ENCODE data around the gene PRKCZ. TPM values are rescaled to one million over a fixed set of nuclear protein-coding genes. Genes with fewer than 3 reads are reported as not detected.

The PRKCZ gene
- total RNA-seq, 1 donor from 2014 or later = 55.5 TPM

DNA sequence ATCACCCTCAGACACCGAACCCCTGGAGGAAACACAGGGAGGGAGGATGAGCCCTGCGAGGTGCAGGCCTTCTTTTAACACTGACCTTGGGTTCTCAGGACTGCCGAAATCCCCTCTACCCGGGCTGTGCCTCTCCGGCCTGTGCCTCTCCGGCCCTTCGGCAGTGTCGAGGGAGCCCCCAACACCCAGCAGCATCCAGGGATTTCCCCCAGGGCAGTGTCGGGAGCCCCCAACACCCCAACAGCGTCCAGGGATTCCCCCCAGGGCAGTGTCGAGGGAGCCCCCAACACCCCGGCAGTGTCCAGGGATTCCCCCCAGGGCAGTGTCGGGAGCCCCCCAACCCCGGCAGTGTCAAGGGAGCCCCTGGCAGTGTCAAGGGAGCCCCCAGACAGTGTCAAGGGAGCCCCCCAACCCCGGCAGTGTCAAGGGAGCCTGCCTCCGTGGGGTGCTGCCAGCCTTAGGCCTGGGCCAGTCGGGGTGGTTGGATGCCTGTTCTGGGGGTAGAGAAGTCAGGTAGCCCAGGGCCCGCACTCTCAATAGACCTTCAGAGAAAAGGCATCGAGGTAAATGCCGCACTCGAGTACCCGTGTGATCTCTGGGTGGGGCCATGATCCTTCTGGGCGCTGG is 57.5 kb downstream of the PRKCZ start:
- Mint-ChIP-seq H3K4me1 (peaks cover 2% of the 10 kb centered on the region), H3K36me3 (peaks cover 1% of the 10 kb centered on the region), H3K27ac (no peak overlapping the region), H3K27me3 (ENCODE audit: low read depth) (no peaks in the 10 kb centered on the region), H3K4me3 (no peak overlapping the region), H3K9me3 (no peaks in the 10 kb centered on the region)
- DNase-seq (ENCODE audit: low spot score in 2 of 2, unreplicated experiment in 2 of 2) = no peak
- TF ChIP-seq, protein P1, sequence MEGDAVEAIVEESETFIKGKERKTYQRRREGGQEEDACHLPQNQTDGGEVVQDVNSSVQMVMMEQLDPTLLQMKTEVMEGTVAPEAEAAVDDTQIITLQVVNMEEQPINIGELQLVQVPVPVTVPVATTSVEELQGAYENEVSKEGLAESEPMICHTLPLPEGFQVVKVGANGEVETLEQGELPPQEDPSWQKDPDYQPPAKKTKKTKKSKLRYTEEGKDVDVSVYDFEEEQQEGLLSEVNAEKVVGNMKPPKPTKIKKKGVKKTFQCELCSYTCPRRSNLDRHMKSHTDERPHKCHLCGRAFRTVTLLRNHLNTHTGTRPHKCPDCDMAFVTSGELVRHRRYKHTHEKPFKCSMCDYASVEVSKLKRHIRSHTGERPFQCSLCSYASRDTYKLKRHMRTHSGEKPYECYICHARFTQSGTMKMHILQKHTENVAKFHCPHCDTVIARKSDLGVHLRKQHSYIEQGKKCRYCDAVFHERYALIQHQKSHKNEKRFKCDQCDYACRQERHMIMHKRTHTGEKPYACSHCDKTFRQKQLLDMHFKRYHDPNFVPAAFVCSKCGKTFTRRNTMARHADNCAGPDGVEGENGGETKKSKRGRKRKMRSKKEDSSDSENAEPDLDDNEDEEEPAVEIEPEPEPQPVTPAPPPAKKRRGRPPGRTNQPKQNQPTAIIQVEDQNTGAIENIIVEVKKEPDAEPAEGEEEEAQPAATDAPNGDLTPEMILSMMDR (IDR thresholded peaks at IDR 0.05; ENCODE audit: unreplicated experiment) = no peak

DNA sequence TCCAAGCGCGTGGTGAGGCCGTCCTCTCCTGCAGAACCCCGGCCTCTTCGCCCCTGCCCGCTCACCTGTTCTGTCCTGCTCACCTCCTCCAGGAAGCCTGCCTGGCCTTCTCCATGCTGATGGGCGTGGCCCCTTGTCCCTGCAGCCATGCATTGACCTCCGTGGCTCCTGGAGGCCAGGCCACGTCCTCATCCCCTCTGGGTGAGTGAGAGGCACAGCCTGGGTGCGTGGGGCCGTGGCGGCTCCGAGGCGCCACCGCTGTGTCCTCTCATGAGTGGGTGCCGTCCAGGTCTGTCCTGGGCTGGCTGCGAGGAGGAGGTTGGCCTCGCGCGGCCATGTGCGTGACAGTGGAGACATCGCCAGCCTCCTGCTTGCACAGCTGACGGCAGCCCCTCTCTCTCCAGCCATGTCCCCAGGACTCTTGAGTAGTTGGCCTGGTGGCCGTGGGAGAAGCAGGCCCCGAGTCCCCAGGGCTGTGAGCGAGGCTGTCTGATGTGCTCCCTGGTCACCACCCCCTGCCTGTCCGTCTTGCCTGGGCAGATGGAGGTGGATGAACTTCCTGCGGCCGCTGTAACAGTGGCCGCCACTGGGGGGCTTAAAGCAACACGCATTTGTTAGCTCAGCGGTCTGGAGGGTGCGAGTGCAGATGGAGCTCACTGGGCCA is 58.1 kb downstream of the PRKCZ start:
- Mint-ChIP-seq H3K4me3 (no peak overlapping the region), H3K27ac (no peak overlapping the region)
- TF ChIP-seq, protein P1 (IDR thresholded peaks at IDR 0.05; ENCODE audit: unreplicated experiment) = peak; percentile 50

GRCh38 chr1:2108877-2109580 is 58.8 kb downstream of the PRKCZ start:
- TF ChIP-seq, protein P1 (IDR thresholded peaks at IDR 0.05; ENCODE audit: unreplicated experiment) = no peak
- H3K27ac Mint-ChIP-seq = no peak overlapping the region

More for the DNA sequence above, 58.1 kb downstream of the PRKCZ start:
- Mint-ChIP-seq H3K27me3 (ENCODE audit: low read depth) (no peaks in the 10 kb centered on the region), H3K4me1 (peaks cover 2% of the 10 kb centered on the region), H3K9me3 (no peaks in the 10 kb centered on the region), H3K36me3 (peaks cover 1% of the 10 kb centered on the region)
- no peak for DNase-seq (ENCODE audit: low spot score in 2 of 2, unreplicated experiment in 2 of 2)

DNA sequence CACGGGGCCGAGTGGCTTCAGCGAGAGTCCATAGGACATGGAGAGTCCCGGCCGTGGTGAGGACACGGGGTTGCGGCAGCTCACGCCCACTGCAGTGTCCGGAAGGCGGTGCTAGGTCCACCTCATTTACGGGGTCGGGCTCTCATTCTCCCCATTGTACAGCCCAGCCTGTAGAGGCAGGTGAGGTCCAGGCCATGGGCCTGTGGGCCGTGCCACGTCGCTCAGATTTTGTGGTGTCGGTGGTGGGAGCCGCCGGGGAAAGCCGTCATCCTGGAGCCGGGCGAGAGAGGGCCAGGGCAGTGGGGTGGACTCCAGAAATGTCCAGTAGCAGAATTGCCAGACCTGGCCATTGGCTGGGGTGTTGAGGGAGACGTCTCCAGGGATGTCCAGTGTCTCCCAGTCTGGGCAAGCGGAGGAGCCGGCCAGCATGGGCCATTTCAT is 59.4 kb downstream of the PRKCZ start:
- peaks cover 4% of the 10 kb centered on the region for H3K36me3 Mint-ChIP-seq
- TF ChIP-seq, protein P1 (IDR thresholded peaks at IDR 0.05; ENCODE audit: unreplicated experiment) = no peak
- no peak for DNase-seq (ENCODE audit: low spot score in 2 of 2, unreplicated experiment in 2 of 2)
- no peaks in the 10 kb centered on the region for H3K4me1 Mint-ChIP-seq
- H3K27me3 Mint-ChIP-seq (ENCODE audit: low read depth) = peaks cover 2% of the 10 kb centered on the region
- no peak overlapping the region for H3K4me3 Mint-ChIP-seq
- H3K27ac Mint-ChIP-seq = no peak overlapping the region
- H3K9me3 Mint-ChIP-seq = no peaks in the 10 kb centered on the region

More at GRCh38 chr1:2108877-2109580, 58.8 kb downstream of the PRKCZ start:
- Mint-ChIP-seq H3K9me3 (no peaks in the 10 kb centered on the region), H3K4me3 (no peak overlapping the region), H3K4me1 (peaks cover 2% of the 10 kb centered on the region), H3K27me3 (ENCODE audit: low read depth) (peaks cover 2% of the 10 kb centered on the region), H3K36me3 (peaks cover 4% of the 10 kb centered on the region)
- DNase-seq (ENCODE audit: low spot score in 2 of 2, unreplicated experiment in 2 of 2) = no peak

DNA sequence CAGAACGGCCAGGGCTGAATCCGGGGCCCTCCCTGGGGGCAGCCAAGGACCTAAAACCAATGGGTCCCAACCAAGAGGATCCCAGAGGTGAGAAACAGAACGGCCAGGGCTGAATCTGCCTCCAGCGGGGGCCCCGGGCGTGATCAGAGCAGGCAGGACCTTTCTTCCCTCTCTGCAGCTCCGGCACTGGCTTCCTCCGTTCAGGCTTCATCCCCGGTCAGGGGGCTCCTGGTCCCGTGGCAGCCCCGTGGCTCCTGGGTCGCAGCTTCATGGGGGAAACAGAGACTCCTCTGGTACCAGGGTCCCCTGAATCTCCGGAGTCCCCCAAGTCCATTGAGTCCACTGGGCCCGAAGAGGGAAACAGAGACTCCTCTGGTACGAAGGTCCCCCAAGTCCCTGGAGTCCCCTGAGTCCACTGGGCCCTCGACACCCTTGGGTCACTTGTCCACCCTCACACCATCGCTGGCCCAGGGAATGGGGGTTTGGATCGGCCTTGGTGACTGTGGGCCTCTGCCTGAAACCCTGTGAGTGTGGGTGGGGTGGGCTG is 60.1 kb downstream of the PRKCZ start:
- Mint-ChIP-seq H3K27ac (no peak overlapping the region), H3K27me3 (ENCODE audit: low read depth) (peaks cover 4% of the 10 kb centered on the region), H3K4me1 (no peaks in the 10 kb centered on the region), H3K4me3 (no peak overlapping the region), H3K36me3 (peaks cover 4% of the 10 kb centered on the region), H3K9me3 (no peaks in the 10 kb centered on the region)
- no peak for DNase-seq (ENCODE audit: low spot score in 2 of 2, unreplicated experiment in 2 of 2)
- TF ChIP-seq, protein P1 (IDR thresholded peaks at IDR 0.05; ENCODE audit: unreplicated experiment) = no peak
